HPDE6-E6E7 (cell line): ENCODE data around the gene ZDHHC11.
"Not testable (repeated sequence)": the region's sequence is repeated elsewhere in the genome, so short reads cannot be mapped to it uniquely, and the experiment has no call there.

Experiments used
- DNase-seq: peaks from one replicate; pipeline ENCODE4 v3.0.0; 2011; ENCODE audit warnings: missing footprints; ENCODE audit errors: extremely low spot score

Gene ZDHHC11

DNA sequence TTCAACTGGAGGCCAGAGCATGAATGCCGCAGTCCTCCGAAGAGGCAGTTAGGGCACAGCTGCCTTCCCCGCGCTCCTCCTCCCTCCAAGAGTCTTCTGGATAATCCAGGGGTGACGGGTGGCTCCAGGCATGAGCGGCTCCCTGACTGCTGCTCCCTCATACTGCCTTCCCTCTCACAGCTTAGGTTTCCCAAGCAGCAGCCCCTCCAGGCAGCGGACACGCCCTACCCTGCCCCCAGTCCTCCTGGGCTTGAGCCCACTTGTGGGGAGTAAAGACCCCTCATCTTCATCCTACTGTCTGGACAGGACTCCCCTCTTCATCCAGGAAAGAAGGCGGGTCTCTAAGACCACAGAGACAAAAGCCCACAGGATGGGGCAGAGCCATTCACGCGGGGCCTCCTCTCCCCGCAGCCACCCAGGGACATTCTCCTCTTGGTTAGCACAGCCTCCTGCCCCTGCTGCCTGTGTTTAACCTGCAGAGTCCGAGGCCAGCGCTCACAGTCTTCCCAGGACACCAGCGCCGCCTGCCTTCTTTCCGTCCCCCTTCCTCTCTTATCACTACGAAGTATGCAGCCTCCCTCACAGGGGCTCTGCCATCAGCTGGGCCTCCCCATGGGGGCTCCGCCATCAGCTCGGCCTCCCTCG is 5.6 kb downstream of the ZDHHC11 start:
- DNase-seq: not testable (repeated sequence)

DNA sequence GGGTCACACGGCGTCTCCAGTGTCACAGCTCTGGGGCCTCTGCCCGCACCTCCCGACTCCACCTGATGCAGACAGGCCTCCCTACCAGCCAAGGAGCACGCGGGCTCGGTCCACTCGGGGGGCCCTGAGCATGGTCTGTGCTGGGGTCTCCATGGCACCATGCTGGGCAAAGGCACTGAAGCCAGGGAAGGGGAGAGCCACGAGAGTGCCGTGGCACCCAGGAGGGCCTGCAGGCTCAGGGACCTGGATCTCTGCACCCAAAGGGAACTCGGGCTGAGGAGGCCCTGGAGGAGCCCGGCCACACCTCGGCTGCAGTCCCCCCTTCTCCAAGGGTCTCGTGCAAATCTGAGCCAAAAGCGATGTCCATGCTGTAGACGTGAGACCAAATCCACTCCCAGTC is 6.4 kb downstream of the ZDHHC11 start:
- DNase-seq: not testable (repeated sequence)

DNA sequence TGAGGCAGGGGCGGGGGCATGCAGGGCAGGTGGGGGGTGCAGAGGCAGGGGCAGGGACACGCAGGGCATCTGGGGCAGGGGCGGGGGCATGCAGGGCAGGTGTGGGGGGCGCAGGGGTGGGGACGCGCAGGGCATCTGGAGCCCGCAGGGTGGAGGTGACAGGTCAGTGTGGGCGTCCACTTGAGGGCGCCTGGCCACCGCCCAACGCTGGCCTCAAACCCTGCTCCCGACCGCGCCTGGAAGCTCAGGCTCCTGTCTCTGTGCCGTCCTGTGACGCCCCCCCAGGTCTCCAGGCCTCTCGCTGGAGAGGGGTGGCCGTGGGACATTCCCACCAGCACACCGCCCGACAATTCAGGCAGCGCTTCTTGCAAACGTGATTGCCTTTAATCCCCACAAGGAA is 6.9 kb downstream of the ZDHHC11 start:
- not testable (repeated sequence) for DNase-seq

DNA sequence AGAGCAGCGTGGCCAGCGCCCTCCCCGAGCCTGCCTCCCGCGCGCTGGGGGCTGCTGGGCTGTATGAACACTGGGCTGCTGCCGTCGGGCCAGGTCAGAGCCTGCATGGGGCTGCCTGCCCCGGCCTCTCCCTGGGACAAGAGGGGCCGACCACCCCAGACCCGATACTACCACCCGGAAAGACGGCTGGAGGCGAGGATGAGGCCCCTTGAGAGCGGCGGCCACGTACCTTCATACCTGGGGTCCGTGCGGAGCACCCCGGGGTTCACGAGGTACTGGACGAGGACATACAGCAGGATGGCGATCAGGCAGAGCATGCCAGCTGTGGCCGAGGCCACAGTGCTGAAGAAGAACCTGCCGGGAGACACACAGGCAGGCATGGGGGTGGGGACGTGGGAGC is 7.4 kb downstream of the ZDHHC11 start:
- not testable (repeated sequence) for DNase-seq

DNA sequence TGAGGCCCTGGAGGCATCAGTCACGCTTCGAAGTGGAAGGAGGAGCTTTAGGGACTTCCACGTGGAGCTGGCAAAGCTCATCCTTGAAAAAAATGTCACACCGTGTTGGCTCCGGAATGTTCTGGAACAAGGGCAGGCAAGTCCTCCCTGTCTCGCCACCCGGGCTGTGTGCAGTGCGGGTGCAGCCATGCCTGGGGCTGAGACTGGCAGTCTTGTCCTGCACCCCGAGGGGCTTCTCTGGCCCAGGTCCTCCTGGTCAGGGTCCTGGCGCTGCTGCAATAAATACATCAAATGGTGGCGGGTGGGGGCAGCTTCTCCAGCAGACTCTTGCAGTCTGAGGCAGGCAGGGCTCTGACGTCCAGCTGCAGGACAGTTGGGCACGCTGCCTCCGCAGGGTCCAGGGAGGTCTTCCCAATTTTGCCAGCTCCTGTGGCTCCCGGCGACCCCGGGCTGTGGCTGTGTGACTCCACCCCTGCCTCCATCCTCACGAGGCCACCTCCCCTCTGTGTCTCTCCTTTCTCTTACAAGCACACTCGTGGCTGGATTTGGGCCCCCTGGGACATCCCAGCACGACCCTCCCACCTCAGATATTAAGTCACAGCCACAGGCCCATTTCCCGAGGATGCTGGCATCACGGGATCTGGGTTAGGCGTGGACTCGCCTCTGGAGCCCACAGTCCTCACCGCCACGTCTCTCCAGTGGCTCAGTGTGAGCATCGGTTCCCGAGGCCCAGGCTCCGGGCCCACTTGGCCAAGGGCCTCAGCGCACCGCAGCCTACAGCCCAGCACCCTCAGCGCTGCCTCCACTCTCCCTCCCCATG is 8.2 kb downstream of the ZDHHC11 start:
- DNase-seq: not testable (repeated sequence)

DNA sequence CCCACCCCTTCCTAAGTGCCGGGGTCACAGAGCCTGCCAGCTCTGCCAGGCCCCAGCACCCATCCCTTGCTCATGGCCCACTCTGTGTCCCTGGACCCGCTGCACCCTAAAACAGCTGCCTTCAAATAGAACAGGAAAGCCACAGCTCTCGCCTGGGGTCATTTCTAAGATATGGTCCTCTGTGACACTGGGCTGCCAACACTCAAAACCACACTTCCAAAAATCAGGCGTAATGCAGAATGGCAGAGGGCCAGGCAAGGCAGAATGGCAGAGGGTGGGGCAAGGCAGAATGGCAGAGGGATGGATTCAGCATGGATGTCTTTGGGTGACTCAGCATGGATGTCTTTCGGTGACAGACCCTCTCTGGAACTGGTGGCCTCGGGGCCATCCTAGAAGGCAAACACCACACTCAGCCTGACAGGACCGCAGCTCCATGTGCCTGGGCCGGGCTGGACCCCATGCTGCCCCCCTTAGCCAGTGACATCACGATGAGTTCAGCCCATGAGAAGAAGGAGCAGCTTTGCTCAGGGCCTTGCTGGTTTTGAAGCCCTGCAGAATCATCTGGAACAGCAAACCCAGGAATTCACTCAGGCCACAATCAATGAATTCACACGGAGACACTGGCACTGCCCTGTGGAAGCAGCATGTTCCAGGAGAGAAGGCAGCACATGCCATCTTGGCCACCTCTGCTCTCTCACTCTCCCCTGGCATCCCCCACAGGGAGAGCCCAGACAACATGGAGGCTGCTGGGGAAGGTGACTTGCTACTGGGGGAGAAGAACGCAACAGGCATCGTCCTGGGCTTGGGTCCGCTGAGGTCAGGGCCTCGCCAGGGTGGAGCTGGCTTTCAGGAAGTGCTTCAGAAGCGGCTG is 9.0 kb downstream of the ZDHHC11 start:
- DNase-seq: not testable (repeated sequence)

DNA sequence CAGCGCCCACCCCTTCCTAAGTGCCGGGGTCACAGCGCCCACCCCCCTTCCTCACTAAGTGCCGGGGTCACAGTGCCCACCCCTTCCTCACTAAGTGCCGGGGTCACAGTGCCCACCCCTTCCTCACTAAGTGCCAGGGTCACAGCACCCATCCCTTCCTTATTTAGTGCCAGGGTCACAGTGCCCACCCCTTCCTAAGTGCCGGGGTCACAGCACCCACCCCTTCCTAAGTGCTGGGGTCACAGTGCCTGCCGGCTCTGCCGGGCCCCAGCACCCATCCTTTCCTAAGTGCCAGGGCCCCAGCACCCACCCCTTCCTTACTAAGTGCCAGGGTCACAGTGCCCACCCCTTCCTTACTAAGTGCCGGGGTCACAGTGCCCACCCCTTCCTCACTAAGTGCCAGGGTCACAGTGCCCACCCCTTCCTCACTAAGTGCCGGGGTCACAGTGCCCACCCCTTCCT is 9.8 kb downstream of the ZDHHC11 start:
- DNase-seq: not testable (repeated sequence)

DNA sequence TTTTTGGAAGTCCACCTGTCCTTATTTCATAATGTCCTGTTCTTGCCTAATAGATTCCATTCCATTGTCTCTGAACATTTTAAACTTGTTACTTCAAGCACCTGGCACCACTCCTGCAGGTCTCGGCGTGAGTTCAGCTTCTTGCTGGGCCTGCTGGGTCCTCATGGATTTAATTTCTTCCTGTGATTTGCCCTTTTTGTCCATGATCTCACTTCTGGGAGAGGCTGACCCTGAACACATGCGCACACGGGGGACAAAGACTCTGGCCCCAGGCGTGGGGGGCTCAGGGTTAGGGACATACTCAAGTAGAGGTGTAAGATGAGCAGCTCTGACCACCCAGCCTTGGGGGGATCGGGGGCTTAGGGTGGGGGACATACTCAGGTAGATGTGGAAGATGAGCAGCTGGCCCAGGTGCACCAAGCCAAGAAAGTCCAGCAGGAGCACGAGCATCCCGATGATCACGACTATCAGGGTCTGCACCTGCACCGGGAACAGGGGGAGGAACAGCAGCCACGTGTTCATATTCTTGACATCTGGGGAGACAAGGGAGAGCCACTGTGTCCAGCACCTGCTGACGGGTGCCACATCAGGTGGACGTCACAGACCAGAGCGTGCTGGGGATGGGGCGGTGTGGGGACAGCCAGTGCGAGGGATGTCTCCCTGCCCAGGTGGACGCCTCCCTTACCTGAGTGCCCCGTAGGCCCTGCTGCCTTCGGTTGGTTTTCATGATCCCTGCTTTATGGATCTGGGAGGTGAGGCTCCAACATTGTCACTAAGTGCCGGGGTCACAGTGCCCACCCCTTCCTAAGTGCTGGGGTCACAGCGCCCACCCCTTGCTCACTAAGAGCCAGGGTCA is 10.4 kb downstream of the ZDHHC11 start:
- DNase-seq: peak; percentile 42

DNA sequence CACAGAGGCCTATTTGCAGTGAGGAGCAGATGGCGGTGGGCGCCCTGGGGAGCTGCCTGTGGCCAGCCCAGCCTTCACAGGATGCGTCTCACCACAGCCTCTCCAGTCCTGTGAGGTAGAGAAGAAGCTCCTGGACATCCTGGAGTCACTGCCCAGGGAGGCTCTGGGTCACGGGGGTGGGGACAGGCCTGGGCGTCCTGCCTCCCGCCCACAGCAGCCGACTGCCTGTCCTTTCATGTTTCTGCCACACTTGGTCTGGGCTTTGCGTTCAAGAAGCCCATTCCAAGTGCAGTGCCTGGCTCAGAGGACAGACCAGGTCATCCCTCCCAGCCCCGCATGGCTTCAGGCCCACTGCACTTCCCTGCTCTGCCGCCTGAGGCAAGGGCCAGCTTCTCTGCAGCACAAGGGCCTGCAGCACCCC is 12.3 kb downstream of the ZDHHC11 start:
- not testable (repeated sequence) for DNase-seq

DNA sequence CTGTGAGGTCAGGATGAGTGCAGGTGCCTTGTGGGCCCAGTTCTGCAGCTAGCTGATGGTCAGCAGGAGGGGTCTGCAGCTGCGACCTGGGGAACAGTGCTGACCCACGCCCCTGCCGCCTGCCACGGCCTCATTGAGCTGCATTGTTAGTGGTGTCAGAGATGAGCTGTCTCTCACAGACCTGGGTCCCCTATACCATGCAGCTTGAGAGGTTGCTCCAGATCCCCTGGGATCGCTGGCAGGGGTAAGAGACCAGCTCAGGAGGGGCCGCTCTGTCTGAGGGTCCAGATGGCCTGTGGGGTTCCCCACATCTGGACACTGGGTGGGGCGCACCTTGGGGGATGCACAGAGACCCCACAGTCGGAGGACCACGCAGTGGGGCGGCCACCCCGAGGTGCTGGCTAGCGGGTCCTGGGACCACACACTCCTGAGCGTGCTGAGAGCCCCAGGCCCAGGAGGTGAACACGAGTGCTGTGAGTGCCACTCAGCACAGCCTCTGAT is 13.1 kb downstream of the ZDHHC11 start:
- DNase-seq: not testable (repeated sequence)

DNA sequence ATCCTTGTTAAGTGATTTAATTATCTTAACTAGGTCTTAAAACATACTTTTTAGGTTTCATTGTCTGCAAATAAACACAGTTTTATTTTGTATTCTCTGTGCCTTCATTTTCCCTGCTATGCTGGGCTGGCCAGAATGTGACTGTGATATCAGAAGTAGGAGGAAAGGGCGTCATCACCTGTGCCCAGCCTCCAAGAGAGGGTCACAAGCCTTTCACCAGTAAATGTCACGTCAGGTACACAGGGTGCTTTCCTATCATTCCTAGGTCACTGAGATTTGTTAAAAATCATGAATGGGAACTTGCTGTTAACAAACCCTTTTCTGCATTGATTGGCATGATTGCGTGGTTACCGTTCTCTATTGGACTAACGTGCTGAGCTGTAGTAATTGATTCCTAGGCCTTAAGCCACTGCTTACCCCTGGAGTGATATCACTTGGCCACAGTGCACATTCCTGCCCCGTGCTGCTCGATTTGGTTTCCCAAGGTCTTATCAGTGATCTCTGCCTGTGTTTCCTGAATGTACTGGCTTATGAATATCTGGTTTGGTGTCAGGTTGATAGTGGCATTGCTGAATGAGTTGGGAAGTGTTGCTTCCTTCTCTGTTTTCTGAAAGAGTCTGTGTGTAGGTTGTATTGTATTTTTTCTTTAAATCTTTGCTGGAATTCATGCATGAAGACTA is 14.7 kb downstream of the ZDHHC11 start:
- not testable (repeated sequence) for DNase-seq

DNA sequence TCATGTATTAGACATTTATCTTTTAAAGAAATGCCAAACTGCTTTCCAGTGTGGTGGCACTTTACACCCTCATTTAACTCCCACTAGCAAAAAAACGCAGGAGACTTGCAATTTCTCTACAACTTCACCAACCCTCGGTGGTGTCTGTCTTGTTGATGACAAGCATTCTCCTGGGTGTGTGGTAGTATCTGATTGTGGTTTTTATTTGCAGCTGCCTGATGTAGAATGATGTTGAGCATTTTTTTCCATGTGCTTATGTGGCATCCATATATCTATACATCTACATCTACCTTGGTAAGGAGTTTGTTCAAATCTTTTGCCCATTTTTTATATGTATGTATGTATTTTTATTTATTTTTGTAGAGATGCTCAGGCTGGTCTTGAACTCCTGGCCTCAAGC is 16.8 kb downstream of the ZDHHC11 start:
- DNase-seq: not testable (repeated sequence)

DNA sequence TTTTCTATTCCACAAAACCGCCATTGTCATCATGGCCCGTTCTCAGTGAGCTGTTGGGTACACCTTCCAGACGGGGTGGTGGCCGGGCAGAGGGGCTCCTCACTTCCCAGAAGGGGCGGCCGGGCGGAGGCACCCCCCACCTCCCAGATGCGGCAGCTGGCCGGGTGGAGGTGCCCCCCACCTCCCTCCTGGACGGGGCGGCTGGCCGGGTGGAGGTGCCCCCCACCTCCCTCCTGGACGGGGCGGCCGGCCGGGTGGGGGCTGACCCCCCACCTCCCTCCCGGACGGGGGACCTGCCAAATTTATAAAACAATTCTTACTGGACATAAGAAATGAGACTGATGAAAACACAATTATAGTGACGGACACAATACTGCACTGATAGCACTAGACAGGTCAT is 22.6 kb downstream of the ZDHHC11 start:
- DNase-seq: not testable (repeated sequence)

DNA sequence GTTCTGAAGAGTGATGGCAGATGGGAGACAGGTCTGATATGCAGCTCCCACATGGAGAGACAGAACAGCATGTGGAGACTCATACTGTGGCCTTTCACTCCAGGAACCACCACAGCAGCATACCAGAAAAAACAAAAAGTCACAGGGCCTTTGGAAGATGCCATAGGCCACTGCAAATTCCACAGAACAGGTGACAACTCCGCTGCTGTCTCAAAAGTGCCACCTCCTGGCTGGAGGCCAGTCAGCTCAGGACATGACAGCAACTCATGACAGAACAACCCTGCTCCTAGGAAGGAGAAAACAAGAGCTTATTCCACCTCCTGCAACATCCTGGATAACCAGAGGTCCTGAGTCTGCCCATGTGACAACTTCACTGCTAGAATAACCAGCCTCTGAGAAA is 25.2 kb downstream of the ZDHHC11 start:
- DNase-seq: not testable (repeated sequence)

DNA sequence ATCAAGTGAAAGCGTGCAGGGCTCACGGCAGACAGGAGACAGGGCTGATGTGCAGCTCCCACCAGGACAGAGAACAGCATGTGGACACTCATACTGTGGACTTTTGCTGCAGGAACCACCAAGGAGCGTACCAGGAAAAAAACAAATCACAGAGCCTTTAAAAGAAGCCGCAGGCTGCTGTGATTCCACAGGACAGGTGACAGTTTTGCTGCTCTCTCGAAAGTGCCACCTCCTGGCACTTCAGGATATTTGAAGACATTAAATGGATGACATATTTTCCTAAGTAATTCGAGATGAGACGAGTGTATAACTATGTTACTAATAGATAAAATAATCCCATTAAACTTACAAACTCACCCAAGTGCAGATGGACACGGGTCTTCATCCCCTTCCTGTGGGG is 29.3 kb downstream of the ZDHHC11 start:
- no peak for DNase-seq

DNA sequence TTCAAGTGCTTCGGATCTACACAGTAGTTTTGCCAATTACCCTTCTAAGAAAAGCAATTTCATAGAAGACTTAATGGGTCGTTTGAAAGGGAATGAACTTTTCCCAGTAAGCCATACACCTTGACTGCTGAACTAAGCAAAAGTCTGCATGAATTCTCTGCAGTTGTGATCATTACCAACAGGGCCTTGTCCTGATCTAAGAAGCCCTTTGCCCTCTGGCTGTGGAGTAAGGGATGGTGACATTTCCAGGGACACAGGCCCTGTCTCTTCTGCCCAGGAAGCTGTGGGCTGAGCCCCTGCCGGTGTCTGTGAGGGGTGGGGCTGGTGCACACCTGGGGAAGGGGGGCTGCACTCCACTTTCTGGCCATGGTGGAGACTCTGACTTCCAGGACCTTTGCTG is 30.5 kb downstream of the ZDHHC11 start:
- DNase-seq: no peak

DNA sequence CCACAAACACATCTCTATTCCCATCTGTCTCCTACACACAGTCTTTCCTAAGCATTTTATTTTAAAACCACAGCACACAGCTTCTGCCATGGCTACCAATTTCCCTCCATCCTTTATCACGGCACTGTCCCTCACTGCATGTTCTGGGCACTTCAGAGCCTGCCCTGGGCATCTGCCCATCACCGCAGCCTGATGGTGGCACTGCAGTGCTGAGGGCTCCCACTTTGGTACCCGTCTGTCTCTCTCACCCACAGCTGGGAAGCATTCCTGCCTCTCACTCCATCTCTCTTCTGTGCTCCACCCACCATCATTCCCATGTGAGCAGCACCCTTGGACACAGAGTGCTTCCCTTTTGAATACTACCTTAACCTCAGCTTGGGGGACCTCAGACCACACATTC is 31.7 kb downstream of the ZDHHC11 start:
- no peak for DNase-seq

DNA sequence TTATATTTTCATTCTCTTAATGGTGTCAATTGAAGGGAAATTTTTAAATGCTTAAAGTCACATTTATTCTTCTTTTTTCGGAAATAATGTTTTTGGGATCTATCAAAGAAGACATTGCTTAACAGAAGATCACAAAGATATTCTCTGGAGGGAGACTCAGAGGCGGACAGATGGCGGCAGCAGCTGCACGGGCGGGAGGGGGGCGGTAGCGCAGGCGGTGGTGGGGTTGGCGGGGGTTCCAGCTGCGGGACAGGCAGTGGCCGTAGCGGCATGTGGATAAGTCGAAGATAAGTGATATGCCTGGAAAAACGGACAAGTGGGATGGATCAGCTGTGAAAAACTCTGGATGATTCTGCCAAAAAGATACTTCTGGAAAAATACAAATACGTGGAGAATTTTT is 34.6 kb downstream of the ZDHHC11 start:
- no peak for DNase-seq

DNA sequence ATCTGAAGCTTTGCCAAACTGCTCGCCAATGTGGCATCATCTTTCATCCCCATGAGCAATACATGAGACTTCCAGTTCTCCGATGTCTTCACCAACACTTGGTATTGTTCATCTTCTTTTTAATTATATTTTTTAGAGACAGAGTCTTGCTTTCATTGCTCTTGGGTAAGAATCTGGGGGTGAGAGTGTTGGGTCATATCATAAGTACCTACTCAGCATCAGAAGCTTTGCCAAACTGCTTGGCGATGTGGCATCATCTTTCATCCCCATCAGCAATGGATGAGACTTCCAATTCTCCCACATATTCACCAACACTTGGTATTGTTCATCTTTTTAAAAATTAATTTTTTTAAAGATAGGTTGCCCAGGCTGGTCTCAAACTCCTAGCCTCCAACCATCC is 35.3 kb downstream of the ZDHHC11 start:
- no peak for DNase-seq

DNA sequence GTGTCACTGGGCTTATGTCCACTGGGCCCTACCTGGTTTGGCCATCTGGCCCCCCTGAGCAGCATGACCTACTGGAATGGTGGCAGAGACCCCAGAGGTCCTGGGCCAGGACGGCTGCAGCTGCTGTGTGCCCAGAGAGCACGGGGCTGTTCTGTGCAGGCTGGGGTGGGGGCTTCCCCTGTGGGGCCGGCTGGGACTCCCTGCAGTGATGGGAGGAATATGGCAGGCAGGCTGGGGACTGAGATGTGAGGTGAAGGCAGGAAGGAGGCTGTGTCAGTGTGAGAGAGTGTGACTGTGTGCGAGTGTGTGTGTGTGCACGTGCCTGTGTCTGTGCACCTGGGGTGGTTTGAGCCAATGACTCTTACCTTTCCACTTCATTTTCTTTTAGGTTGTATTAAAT is 37.2 kb downstream of the ZDHHC11 start:
- DNase-seq: not testable (repeated sequence)
